ENCODE data around the gene RAB41.
"Not testable (repeated sequence)": the region's sequence is repeated elsewhere in the genome, so short reads cannot be mapped to it uniquely, and the experiment has no call there.

The RAB41 gene

GRCh38 chrX:70262952-70263567 is 18.9 kb upstream of the RAB41 start:
- no peaks in the 10 kb centered on the region for H3K79me2 ChIP-seq

GRCh38 chrX:70264784-70265183 is 17.2 kb upstream of the RAB41 start:
- Histone ChIP-seq H3K9ac (no peak overlapping the region), H3K4me1 (no peaks in the 10 kb centered on the region), H3K36me3 (ENCODE audit: control insufficient read depth, insufficient read depth, low read length) (no peaks in the 10 kb centered on the region), H3K9me3 (ENCODE audit: control insufficient read depth, low read length) (no peaks in the 10 kb centered on the region), H3K79me2 (no peaks in the 10 kb centered on the region), H3K27ac (no peak overlapping the region), H2AFZ (no peak overlapping the region), H3K27me3 (ENCODE audit: control insufficient read depth, insufficient read depth, low read length) (no peaks in the 10 kb centered on the region), H3K4me3 (ENCODE audit: low read depth, low read length) (no peak overlapping the region), H3K4me2 (ENCODE audit: low read length) (no peak overlapping the region)
- TF ChIP-seq CTCF (IDR thresholded peaks at IDR 0.05), result no peak

More at GRCh38 chrX:70262952-70263567, 18.9 kb upstream of the RAB41 start:
- H3K4me1 ChIP-seq, result no peaks in the 10 kb centered on the region
- H2AFZ ChIP-seq, result no peak overlapping the region
- no peak overlapping the region for H3K27ac ChIP-seq
- no peaks in the 10 kb centered on the region for H3K36me3 ChIP-seq (ENCODE audit: control insufficient read depth, insufficient read depth, low read length)
- H3K9ac ChIP-seq, result no peak overlapping the region
- H3K27me3 ChIP-seq (ENCODE audit: control insufficient read depth, insufficient read depth, low read length), result no peaks in the 10 kb centered on the region
- no peak overlapping the region for H3K4me3 ChIP-seq (ENCODE audit: low read depth, low read length)
- TF ChIP-seq CTCF (IDR thresholded peaks at IDR 0.05), result no peak
- H3K9me3 ChIP-seq (ENCODE audit: control insufficient read depth, low read length), result no peaks in the 10 kb centered on the region
- no peak overlapping the region for H3K4me2 ChIP-seq (ENCODE audit: low read length)

- Histone ChIP-seq H3K4me2 (ENCODE audit: low read length) (no peak within 1 kb of the TSS), H3K36me3 (ENCODE audit: control insufficient read depth, insufficient read depth, low read length) (no peaks in the 10 kb centered on the region), H3K79me2 (no peaks in the 10 kb centered on the region), H3K9me3 (ENCODE audit: control insufficient read depth, low read length) (no peaks in the 10 kb centered on the region), H3K27ac (no peak within 1 kb of the TSS), H2AFZ (no peak within 1 kb of the TSS), H3K4me3 (ENCODE audit: low read depth, low read length) (no peak within 1 kb of the TSS), H3K27me3 (ENCODE audit: control insufficient read depth, insufficient read depth, low read length) (no peaks in the 10 kb centered on the region), H3K4me1 (no peaks in the 10 kb centered on the region), H3K9ac (no peak within 1 kb of the TSS)
- TF ChIP-seq CTCF (IDR thresholded peaks at IDR 0.05), result no peak
Measured at GRCh38 chrX:70268034-70268433, 13.9 kb upstream of the RAB41 start, which contains the start of gene ARR3. Gene ARR3 (plus strand): TSS chrX:70268334. CDS start chrX:70269386, 1,052 bp downstream.

GRCh38 chrX:70274029-70274428 is 7.9 kb upstream of the RAB41 start:
- H3K9ac ChIP-seq; H3K4me1 ChIP-seq; H3K79me2 ChIP-seq; H3K27me3 ChIP-seq (ENCODE audit: control insufficient read depth, insufficient read depth, low read length); H2AFZ ChIP-seq; H3K4me2 ChIP-seq (ENCODE audit: low read length); H3K9me3 ChIP-seq (ENCODE audit: control insufficient read depth, low read length); H3K36me3 ChIP-seq (ENCODE audit: control insufficient read depth, insufficient read depth, low read length); H3K4me3 ChIP-seq (ENCODE audit: low read depth, low read length); H3K27ac ChIP-seq: not testable (repeated sequence)

- H2AFZ ChIP-seq, result no peak overlapping the region
- no peak for TF ChIP-seq CTCF (IDR thresholded peaks at IDR 0.05)
- H3K9ac ChIP-seq, result no peak overlapping the region
- H3K27ac ChIP-seq, result no peak overlapping the region
- H3K4me1 ChIP-seq, result no peaks in the 10 kb centered on the region
- no peaks in the 10 kb centered on the region for H3K36me3 ChIP-seq (ENCODE audit: control insufficient read depth, insufficient read depth, low read length)
- no peak overlapping the region for H3K4me2 ChIP-seq (ENCODE audit: low read length)
- no peaks in the 10 kb centered on the region for H3K79me2 ChIP-seq
- no peaks in the 10 kb centered on the region for H3K9me3 ChIP-seq (ENCODE audit: control insufficient read depth, low read length)
- no peak overlapping the region for H3K4me3 ChIP-seq (ENCODE audit: low read depth, low read length)
- no peaks in the 10 kb centered on the region for H3K27me3 ChIP-seq (ENCODE audit: control insufficient read depth, insufficient read depth, low read length)
Measured at GRCh38 chrX:70279081-70279480, 2.9 kb upstream of the RAB41 start.
